C4-2B (cell line): ENCODE data around the gene PRKD3.

Experiments used
- H3K27ac ChIP-seq: fragments of 450-650 bp; 2 replicates; pipeline ENCODE4 v1.5.1; 2017
- CTCF ChIP-seq: fragments of 450-650 bp; conservative IDR thresholded peaks from 2 replicates; pipeline ENCODE4 v1.5.1; 2017; ENCODE audit warnings: mild to moderate bottlenecking
- ZFX ChIP-seq: fragments of 450-650 bp; IDR thresholded peaks from 2 replicates; pipeline ENCODE4 v1.6.1; 2017

PRKD3 gene

DNA sequence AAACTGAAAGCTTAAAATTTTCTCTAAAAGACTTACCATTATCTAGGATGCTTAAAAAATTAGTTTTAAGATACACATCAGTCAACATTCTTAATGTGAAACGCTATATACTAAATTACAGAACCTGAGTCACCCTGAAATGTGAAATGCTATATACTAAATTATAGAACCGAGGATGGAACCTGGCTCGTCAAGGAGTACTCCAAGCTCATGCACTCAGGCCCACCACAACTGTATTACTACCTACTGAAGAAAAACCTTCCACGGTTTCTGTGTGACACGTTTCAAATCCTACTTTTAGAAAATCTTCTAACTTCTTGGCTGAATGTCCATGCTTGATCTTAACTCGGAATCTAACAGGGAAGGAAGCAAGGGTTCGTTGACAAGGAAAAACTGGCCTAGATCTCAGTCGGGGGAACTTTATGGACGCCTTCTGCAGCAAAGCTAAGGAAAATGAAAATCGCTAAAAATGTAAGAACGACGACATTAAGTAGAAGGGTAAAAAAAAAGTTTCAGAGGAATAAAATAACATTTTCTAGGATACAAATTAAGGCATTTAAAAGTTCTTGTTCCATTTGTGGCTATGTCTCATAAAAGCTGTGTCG, 1.4 kb downstream of the PRKD3 start:
- H3K27ac ChIP-seq: no peak overlapping the region; the same call in 1 of the 2 replicates
- no peak for TF ChIP-seq ZFX

DNA sequence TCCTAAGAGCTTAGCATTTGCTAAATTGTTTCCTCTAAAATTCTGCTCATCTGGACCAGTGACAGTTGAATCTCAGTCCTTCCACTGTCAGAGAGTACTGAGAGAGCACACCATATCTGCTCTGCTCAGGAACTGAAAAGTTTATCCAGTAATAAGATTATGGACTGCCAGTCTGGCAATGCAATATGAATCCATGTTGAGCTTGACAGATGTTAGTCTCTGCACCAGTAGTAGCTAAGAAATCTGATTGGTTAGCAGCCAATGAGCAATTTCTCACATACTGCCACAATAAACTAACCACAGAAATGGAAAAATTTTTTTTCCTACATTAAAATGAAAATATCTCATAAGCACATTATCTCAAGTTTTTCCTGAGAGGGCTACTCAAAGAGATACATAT, 2.3 kb downstream of the PRKD3 start:
- TF ChIP-seq CTCF (no peak), ZFX (no peak)
- no peak overlapping the region for H3K27ac ChIP-seq

GRCh38 chr2:37321029-37321682, 3.5 kb downstream of the PRKD3 start:
- TF ChIP-seq ZFX (no peak), CTCF (no peak)

GRCh38 chr2:37319754-37320609, 4.7 kb downstream of the PRKD3 start:
- H3K27ac ChIP-seq: no peak overlapping the region
- TF ChIP-seq CTCF (no peak), ZFX (no peak)

More at GRCh38 chr2:37321029-37321682, 3.5 kb downstream of the PRKD3 start:
- no peak overlapping the region for H3K27ac ChIP-seq

- no peak overlapping the region for H3K27ac ChIP-seq
- TF ChIP-seq ZFX (no peak), CTCF (no peak)
Observed at GRCh38 chr2:37318401-37318800, 6.2 kb downstream of the PRKD3 start.

DNA sequence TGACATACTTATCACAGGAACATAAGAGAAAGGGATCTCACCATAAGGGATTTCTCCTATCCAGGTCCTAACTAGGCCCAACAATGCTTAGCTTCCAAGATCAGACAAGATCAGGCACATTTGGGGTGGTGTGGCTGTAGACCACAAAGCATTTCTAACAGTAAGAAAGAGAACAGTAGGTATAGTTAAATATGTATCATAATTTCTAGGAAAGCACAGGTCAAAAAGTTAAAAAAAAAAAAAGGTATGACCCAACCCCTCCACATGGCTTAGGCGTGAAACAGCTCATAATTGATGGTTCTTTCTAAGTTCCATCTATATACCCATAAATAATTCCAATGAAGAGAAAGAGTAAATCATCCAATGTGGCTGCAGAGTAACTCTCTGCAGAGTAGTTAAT, 6.9 kb downstream of the PRKD3 start:
- TF ChIP-seq CTCF (no peak), ZFX (no peak)
- no peak overlapping the region for H3K27ac ChIP-seq

DNA sequence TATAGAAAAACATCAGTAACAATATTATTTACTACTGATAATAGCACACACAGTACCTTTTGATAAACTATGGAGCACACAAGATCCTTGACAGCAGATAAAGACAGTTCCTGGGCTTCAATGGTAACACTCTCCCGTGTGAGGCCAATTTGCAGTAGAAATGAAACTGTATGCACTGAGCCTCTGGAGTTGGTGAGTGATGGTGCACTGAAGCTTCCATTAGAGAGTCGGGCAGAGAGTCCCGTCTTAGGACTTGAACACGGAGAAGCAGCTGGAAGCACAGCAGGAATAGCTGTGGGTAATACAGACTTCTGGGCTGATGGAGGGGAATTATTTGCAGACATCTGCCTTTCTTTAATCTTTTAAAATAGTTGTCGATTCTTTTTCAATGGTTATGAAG, 8.5 kb downstream of the PRKD3 start:
- no peak overlapping the region for H3K27ac ChIP-seq
- TF ChIP-seq ZFX (no peak), CTCF (no peak)
